HCT116 (cell line): ENCODE measurements around the gene RIMBP2. TPM values are rescaled to one million over a fixed set of nuclear protein-coding genes. Genes with fewer than 3 reads are reported as not detected.

ENCODE experiments used
- ATAC-seq: fragments of 200-7000 bp; cut with Tn5 transposase; 2 replicates; pipeline ENCODE4 v1.9.1; 2020; ENCODE audit warnings: mild to moderate bottlenecking, moderate library complexity
- BruUV-seq: library from RNA; stranded (reverse); fragments of 400-500 nt; replicated peaks from 2 replicates; lab custom pipeline; 2021; lab: Mats Ljungman, UMichigan
- CTCF ChIA-PET: fragments of 300-600 bp; sonication (Branson Sonifier 250); formaldehyde crosslinking; loops from one replicate; lab custom pipeline; 2021; ENCODE audit warnings: antibody characterized with exemption; lab: Charles Lee
- POLR2A ChIA-PET: fragments of 300-600, 350-600 bp; sonication (Branson Sonifier 250); formaldehyde crosslinking; loops from one replicate; lab custom pipeline; 2021; ENCODE audit warnings: antibody characterized with exemption; lab: Charles Lee
- RAD21 ChIA-PET, 2 experiments: fragments of 300-600 bp; sonication (Branson Sonifier 250); formaldehyde crosslinking; loops; one replicate each; lab custom pipeline; 2023; ENCODE audit warnings: low total read pairs in 2 of 2; ENCODE audit not compliant: uncharacterized antibody in 2 of 2, unreplicated experiment in 2 of 2, low non-redundant PET in 1 of 2; lab: Charles Lee
- DNase-seq: peaks from one replicate; pipeline ENCODE4 v3.0.0-alpha.2; 2010; ENCODE audit warnings: low read depth, low spot score
- H2AFZ ChIP-seq: fragments of 200-600 bp; shearing (Covaris generic), sonication (generic); 2 replicates; pipeline ENCODE4 v1.6.1; 2017; ENCODE audit warnings: low read depth, mixed run types, mixed read lengths, antibody characterized with exemption, low read length; ENCODE audit not compliant: poor library complexity, severe bottlenecking
- H3K27ac ChIP-seq: 2 replicates; pipeline ENCODE4 v1.5.1; 2012; ENCODE audit warnings: low read depth, low read length
- H3K27me3 ChIP-seq: fragments of 200-600 bp; sonication (generic); 2 replicates; pipeline ENCODE4 v1.6.1; 2016; ENCODE audit warnings: mixed run types, low read length, mixed read lengths; ENCODE audit not compliant: insufficient read depth
- H3K36me3 ChIP-seq, 2 experiments: fragments of 200-500 bp in 1 of 2; fragments of 200-600 bp in 1 of 2; sonication (Bioruptor generic) in 1 of 2; sonication (generic) in 1 of 2; 2 replicates each; pipeline versions ENCODE4 v1.5.1 to v1.6.1; 2014 to 2016; ENCODE audit warnings: low read length in 2 of 2, inconsistent platforms in 1 of 2, mixed read lengths in 1 of 2, mixed run types in 1 of 2; ENCODE audit not compliant: insufficient read depth in 2 of 2, control insufficient read depth in 1 of 2
- H3K4me1 ChIP-seq, 2 experiments: fragments of 200-600 bp in 1 of 2; sonication (generic) in 1 of 2; 2 replicates each; pipeline versions ENCODE4 v1.5.1 to v1.6.1; 2012 to 2017; ENCODE audit warnings: low read length in 2 of 2, inconsistent platforms in 1 of 2, mild to moderate bottlenecking in 1 of 2, mixed read lengths in 1 of 2, mixed run types in 1 of 2, moderate library complexity in 1 of 2; ENCODE audit not compliant: insufficient read depth in 2 of 2, control insufficient read depth in 1 of 2
- H3K4me2 ChIP-seq: fragments of 200-600 bp; sonication (generic); 2 replicates; pipeline ENCODE4 v1.6.1; 2017; ENCODE audit warnings: mixed run types, low read length, mixed read lengths
- H3K4me3 ChIP-seq, 2 experiments: fragments of 200-600 bp in 1 of 2; sonication (generic) in 1 of 2; replicated peaks in 1 of 2; 2 replicates each; pipeline ENCODE4 v1.5.1; 2011 to 2016; ENCODE audit warnings: low read length in 2 of 2, control low read depth in 1 of 2, low read depth in 1 of 2, mild to moderate bottlenecking in 1 of 2, mixed read lengths in 1 of 2, mixed run types in 1 of 2
- H3K79me2 ChIP-seq: fragments of 200-600 bp; sonication (generic); 2 replicates; pipeline ENCODE4 v1.6.1; 2017; ENCODE audit warnings: mild to moderate bottlenecking, mixed run types, low read length, moderate library complexity, mixed read lengths; ENCODE audit not compliant: insufficient read depth
- H3K9ac ChIP-seq: fragments of 200-600 bp; sonication (generic); 2 replicates; pipeline ENCODE4 v1.6.1; 2016; ENCODE audit warnings: low read length, mixed read lengths
- H3K9me2 ChIP-seq: fragments of 200-600 bp; sonication (generic), shearing (Covaris generic); 2 replicates; pipeline ENCODE4 v1.6.1; 2017; ENCODE audit warnings: mixed run types, mild to moderate bottlenecking, moderate library complexity; ENCODE audit not compliant: insufficient read depth
- H3K9me3 ChIP-seq, 2 experiments: fragments of 200-500 bp in 1 of 2; fragments of 200-600 bp in 1 of 2; sonication (Bioruptor generic) in 1 of 2; sonication (generic) in 1 of 2; 2 replicates each; pipeline ENCODE4 v1.6.1; 2014 to 2017; ENCODE audit warnings: low read length in 2 of 2, mixed read lengths in 2 of 2, inconsistent platforms in 1 of 2, low read depth in 1 of 2, mild to moderate bottlenecking in 1 of 2, mixed run types in 1 of 2, moderate library complexity in 1 of 2; ENCODE audit not compliant: control insufficient read depth in 1 of 2, insufficient read depth in 1 of 2
- H4K20me1 ChIP-seq: fragments of 200-600 bp; sonication (generic), shearing (Covaris generic); 2 replicates; pipeline ENCODE4 v1.6.1; 2017; ENCODE audit warnings: mixed run types, mild to moderate bottlenecking, moderate library complexity; ENCODE audit not compliant: insufficient read depth
- ATF3 ChIP-seq: IDR thresholded peaks from 2 replicates; pipeline ENCODE4 v1.6.1; 2012
- CBX3 ChIP-seq: IDR thresholded peaks from 2 replicates; pipeline ENCODE4 v1.6.1; 2012; ENCODE audit warnings: low read depth
- CTCF ChIP-seq, 3 experiments: fragments of 200-600 bp in 1 of 3; sonication (generic) in 1 of 3; IDR thresholded peaks in 2 of 3; conservative IDR thresholded peaks in 1 of 3; 2 replicates each; pipeline ENCODE4 v1.5.1; 2012 to 2017; ENCODE audit warnings: low read depth in 2 of 3, low read length in 2 of 3, antibody characterized with exemption in 1 of 3, borderline replicate concordance in 1 of 3, control low read depth in 1 of 3, mild to moderate bottlenecking in 1 of 3, mixed read lengths in 1 of 3, mixed run types in 1 of 3, moderate library complexity in 1 of 3; ENCODE audit not compliant: insufficient read depth in 1 of 3
- EZH2phosphoT487 ChIP-seq: fragments of 200-600 bp; IDR thresholded peaks from 2 replicates; pipeline ENCODE4 v1.6.1; 2018; ENCODE audit warnings: antibody characterized with exemption, borderline replicate concordance
- MAX ChIP-seq: IDR thresholded peaks from 2 replicates; pipeline ENCODE4 v1.6.1; 2012
- POLR2A ChIP-seq: IDR thresholded peaks from 2 replicates; pipeline ENCODE4 v1.7.0; 2011; ENCODE audit warnings: borderline replicate concordance; ENCODE audit not compliant: insufficient read depth, insufficient read length; ENCODE audit errors: extremely low read depth
- POLR2AphosphoS5 ChIP-seq: IDR thresholded peaks from 2 replicates; pipeline ENCODE4 v1.6.1; 2011; ENCODE audit warnings: mild to moderate bottlenecking, low read depth, low read length, moderate library complexity
- RAD21 ChIP-seq: IDR thresholded peaks from 2 replicates; pipeline ENCODE4 v1.6.1; 2012; ENCODE audit warnings: low read depth, mild to moderate bottlenecking
- REST ChIP-seq: IDR thresholded peaks from 2 replicates; pipeline ENCODE4 v1.6.1; 2012; ENCODE audit warnings: low read depth
- SIN3A ChIP-seq: IDR thresholded peaks from 2 replicates; pipeline ENCODE4 v1.6.1; 2012; ENCODE audit warnings: low read depth
- TCF7L2 ChIP-seq: IDR thresholded peaks from 2 replicates; pipeline ENCODE4 v1.7.0; 2011; ENCODE audit warnings: borderline replicate concordance, inconsistent platforms; ENCODE audit not compliant: insufficient read depth, insufficient read length; ENCODE audit errors: extremely low read depth
- YY1 ChIP-seq: IDR thresholded peaks from 2 replicates; pipeline ENCODE4 v1.6.1; 2011; ENCODE audit warnings: low read length, low read depth, moderate library complexity, mild to moderate bottlenecking; ENCODE audit not compliant: insufficient replicate concordance; ENCODE audit errors: extremely low read depth
- ZNF274 ChIP-seq: fragments of 200-500 bp; sonication (Bioruptor generic); IDR thresholded peaks from 2 replicates; pipeline ENCODE4 v1.6.1; 2014; ENCODE audit warnings: mild to moderate bottlenecking, low read depth, low read length, inconsistent platforms
- intact Hi-C: fragments of 100-400 bp; cut with micrococcal nuclease; formaldehyde crosslinking; loops from 2 replicates; pipeline ENCODE4 v1.10.0; 2022
- total RNA-seq: library from RNA; stranded (reverse); gene quantifications from one replicate; pipeline ENCODE4 v1.2.1, GENCODE V29; 2021; ENCODE audit not compliant: unreplicated experiment

RIMBP2 gene
- total RNA-seq, 1 experiment from 2014 or later: not detected

- Histone ChIP-seq H2AFZ (no peak overlapping the region), H3K4me2 (no peak overlapping the region), H3K4me3 (no peak overlapping the region), H3K9me2 (no peaks in the 10 kb centered on the region), H3K9me3 (no peaks in the 10 kb centered on the region), H4K20me1 (no peaks in the 10 kb centered on the region), H3K4me1 (no peaks in the 10 kb centered on the region), H3K9ac (no peak overlapping the region), H3K27me3 (peaks cover 40% of the 10 kb centered on the region), H3K36me3 (no peaks in the 10 kb centered on the region), H3K27ac (no peak overlapping the region), H3K79me2 (no peaks in the 10 kb centered on the region)
- DNase-seq (no peak), ATAC-seq (no peak)
- CTCF ChIA-PET: no interaction called here
- intact Hi-C loops: no loop called here
- no TSS peak for BruUV-seq
- POLR2A ChIA-PET: no interaction called here
- no peak for TF ChIP-seq ZNF274
- TF ChIP-seq RAD21: no peak
- no peak for TF ChIP-seq CBX3
- TF ChIP-seq YY1: no peak
- no peak for TF ChIP-seq TCF7L2
- TF ChIP-seq MAX: no peak
- TF ChIP-seq SIN3A: no peak
- TF ChIP-seq EZH2phosphoT487: no peak
- no peak for TF ChIP-seq ATF3
- TF ChIP-seq POLR2AphosphoS5: no peak
- no peak for TF ChIP-seq POLR2A
- TF ChIP-seq CTCF (IDR thresholded peaks at IDR 0.05 in 2 of 3, conservative IDR thresholded peaks at IDR 0.05 in 1 of 3; ENCODE audit: borderline replicate concordance in 1 of 3, insufficient read depth in 1 of 3, low read depth in 2 of 3, low read length in 2 of 3): no peak
- TF ChIP-seq REST: no peak
- RAD21 ChIA-PET: no interaction called here
These were observed 28.9 kb downstream of the RIMBP2 start for GRCh38 chr12:130687190-130687589.
